GM20000 (cell line): Measurements from ENCODE around the gene TOMM70.
"Not testable (repeated sequence)": the region's sequence is repeated elsewhere in the genome, so short reads cannot be mapped to it uniquely, and the experiment has no call there.

Experiments used
- DNase-seq: peaks from one replicate; pipeline ENCODE4 v3.0.0; 2012; ENCODE audit warnings: low spot score
- TF ChIP-seq, protein P1 (sequence below): IDR thresholded peaks from 2 replicates; pipeline ENCODE4 v1.5.1; 2012; ENCODE audit warnings: mild to moderate bottlenecking, control low read depth; ENCODE audit errors: extremely low read depth, missing control alignments

TOMM70 gene

DNA sequence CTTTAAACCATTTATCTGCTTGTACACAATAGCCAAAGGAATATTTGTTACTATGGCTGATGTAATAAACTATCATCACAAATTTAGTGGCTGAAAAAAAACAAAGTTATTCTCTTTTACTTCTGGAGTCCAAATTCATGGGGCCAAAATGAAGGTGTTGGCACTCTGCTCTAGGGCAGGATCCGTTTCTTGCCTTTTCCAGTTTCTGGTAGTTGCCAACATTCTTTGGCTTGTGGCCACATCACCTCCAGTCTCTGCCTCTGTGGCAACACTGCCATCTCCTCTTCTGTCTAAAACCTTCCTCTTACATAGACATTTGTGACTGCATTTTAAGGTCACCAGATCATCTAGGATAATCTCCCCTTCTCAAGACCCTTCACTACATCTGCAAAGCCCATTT, 39.0 kb downstream of the TOMM70 start:
- DNase-seq: no peak
- TF ChIP-seq, protein P1, sequence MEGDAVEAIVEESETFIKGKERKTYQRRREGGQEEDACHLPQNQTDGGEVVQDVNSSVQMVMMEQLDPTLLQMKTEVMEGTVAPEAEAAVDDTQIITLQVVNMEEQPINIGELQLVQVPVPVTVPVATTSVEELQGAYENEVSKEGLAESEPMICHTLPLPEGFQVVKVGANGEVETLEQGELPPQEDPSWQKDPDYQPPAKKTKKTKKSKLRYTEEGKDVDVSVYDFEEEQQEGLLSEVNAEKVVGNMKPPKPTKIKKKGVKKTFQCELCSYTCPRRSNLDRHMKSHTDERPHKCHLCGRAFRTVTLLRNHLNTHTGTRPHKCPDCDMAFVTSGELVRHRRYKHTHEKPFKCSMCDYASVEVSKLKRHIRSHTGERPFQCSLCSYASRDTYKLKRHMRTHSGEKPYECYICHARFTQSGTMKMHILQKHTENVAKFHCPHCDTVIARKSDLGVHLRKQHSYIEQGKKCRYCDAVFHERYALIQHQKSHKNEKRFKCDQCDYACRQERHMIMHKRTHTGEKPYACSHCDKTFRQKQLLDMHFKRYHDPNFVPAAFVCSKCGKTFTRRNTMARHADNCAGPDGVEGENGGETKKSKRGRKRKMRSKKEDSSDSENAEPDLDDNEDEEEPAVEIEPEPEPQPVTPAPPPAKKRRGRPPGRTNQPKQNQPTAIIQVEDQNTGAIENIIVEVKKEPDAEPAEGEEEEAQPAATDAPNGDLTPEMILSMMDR: no peak

DNA sequence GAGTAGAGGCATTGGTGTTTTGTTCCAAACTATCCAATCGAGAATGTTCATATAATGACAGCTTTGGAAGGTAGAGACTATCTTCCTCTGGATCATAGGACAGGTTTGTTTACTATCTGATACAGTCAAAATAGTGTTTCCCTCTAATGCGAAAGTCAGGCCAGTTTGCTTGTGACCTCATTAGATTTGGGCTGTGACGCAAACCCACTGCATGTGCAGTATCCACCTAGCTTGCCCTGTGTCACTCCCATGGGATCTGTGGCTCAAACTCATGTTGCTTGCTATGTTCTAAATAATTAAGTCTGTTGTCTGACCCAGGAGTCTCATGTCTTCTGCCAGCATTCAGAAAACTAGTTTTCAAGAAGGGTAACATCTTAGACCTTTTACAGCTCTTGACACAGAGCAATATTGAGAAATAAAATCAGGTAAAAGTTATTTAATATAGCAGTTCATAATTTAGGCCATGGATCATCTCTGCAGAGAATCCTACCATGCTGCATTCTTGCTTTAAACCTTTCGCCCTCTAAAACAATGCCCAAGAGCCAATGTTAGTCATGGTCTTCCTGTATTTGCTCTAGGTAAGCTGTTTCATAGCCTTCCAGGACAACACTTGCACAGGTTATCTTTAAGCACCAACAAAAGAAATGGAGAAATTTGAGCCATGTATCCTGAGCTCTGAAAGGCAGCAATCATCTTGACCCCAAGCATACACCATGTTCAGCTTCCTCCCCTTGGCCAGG, 40.0 kb downstream of the TOMM70 start:
- no peak for DNase-seq

DNA sequence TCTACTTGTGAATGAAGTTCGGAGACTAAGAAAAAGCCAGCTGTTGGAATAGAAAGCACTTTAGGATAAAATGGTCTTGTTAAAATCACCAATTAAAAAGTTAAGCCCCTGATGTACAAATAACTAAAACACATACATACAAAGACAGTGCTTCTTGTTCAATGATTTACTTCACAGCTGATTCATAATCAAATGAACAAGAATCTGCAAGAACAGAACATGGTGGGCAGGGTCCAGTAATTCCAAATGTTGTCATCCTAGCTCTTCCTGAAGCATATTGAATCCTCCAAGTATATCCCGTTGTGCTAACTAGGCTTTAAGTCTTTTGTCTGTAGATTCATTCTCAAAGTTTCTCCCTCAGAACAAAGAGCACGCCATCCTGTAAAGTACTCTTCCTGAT, 41.9 kb downstream of the TOMM70 start:
- TF ChIP-seq, protein P1: no peak
- DNase-seq: no peak

More for the DNA sequence above, 40.0 kb downstream of the TOMM70 start:
- TF ChIP-seq, protein P1: no peak

DNA sequence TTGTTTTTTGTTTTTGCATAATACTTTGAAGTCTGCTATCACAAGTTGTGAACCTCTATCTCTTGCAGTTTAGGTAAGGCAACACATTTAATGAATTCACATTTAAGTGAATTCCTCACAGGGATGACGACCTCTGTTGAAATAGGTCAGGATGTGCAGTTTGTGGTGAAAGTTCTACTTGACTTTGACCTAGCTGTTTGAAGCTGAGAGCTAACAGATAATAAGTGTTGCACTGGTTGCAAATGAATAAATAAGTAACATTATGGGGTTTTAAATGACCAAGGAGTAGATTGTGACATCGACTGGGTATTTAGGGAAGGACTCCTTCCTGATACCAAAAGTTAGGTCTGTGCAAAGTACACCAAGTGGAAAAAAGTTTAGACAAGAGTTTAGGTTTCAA, 42.5 kb downstream of the TOMM70 start:
- TF ChIP-seq, protein P1: no peak
- no peak for DNase-seq

DNA sequence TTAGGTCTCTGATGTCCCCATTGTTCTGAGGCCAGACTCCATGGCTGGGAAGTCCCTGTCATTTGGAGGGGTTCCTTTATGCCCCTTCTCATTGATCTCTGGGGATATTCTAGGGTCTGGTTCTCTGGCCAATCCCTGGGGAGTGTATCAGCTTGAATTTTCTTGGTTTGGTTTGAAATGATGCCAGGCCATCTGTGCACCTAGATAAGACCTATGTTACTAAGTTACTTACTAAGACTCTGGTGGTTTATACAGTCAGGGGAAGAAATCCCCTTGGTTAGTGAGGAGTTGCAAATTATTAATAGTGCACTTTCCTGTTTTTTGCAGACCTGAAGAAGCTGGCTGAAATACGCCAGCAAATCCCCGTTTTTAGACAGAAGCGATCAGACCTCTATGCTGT, 46.0 kb downstream of the TOMM70 start:
- no peak for DNase-seq
- TF ChIP-seq, protein P1: no peak

DNA sequence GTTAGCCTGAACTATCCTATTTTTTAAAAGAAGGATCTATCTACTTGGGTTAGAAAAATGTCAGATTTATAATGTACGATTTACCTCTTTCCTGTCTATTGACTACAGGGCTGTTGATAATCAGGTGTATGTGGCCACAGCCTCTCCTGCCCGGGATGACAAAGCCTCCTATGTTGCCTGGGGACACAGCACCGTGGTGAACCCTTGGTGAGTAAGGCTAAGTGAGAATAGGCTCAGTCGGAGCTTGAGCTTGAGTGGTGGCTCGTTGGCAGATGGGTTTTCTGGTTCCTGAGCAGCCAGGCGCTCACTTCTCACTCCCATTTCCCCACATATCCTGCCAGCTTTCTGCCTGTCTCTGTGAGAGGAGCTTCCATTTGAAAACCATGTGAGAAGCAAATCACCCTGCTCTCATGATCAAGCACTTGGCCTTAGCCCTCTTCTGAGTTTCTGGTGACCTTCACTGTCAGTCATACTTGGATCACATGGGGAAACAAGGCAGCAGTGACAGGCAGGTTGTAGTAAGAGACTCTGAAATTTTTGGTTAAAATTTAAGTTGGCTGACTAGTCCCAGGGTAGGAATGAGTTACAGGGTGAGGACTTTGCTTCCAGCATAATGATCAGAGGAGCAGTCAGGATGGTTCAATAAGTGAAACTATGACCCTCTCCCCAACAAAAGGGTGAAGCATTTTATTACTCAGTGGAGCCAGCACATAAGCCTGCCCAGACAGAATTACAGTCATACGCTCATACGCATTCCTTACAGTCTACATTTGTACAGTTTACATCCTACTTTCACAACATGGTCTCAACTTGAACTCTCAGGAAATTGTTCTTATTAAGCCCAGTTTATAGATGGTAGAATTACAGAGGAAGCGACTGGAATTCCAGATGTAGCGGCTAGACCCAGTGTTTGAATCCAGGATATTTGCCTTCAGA, 48.3 kb downstream of the TOMM70 start:
- TF ChIP-seq, protein P1: no peak
- DNase-seq: no peak

DNA sequence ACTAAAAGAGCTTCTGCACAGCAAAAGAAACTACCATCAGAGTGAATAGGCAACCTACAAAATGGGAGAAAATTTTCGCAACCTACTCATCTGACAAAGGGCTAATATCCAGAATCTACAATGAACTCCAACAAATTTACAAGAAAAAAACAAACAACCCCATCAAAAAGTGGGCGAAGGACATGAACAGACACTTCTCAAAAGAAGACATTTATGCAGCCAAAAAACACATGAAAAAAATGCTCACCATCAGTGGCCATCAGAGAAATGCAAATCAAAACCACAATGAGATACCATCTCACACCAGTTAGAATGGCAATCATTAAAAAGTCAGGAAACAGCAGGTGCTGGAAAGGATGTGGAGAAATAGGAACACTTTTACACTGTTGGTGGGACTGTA, 49.1 kb downstream of the TOMM70 start:
- DNase-seq: not testable (repeated sequence)
